GM19193 (cell line): ENCODE data around the gene KLHL18.

Experiments
- POLR2A ChIP-seq: IDR thresholded peaks from 4 replicates; pipeline ENCODE4 v1.6.1; 2011; ENCODE audit not compliant: insufficient read depth, insufficient read length; ENCODE audit errors: extremely low read depth

Gene KLHL18

GRCh38 chr3:47265725-47266428 is 16.9 kb upstream of the KLHL18 start:
- TF ChIP-seq POLR2A = no peak

GRCh38 chr3:47266709-47267489 is 15.8 kb upstream of the KLHL18 start:
- no peak for TF ChIP-seq POLR2A

GRCh38 chr3:47267490-47267824 is 15.3 kb upstream of the KLHL18 start:
- TF ChIP-seq POLR2A = no peak

GRCh38 chr3:47270526-47270925 is 12.2 kb upstream of the KLHL18 start:
- TF ChIP-seq POLR2A = no peak

GRCh38 chr3:47273564-47273963 is 9.2 kb upstream of the KLHL18 start:
- TF ChIP-seq POLR2A = no peak

- TF ChIP-seq POLR2A = no peak
Observed at GRCh38 chr3:47274652-47275051, 8.1 kb upstream of the KLHL18 start.

GRCh38 chr3:47276558-47276957 is 6.2 kb upstream of the KLHL18 start:
- no peak for TF ChIP-seq POLR2A

- TF ChIP-seq POLR2A = no peak
Observed at GRCh38 chr3:47280519-47280918, 2.2 kb upstream of the KLHL18 start.

- TF ChIP-seq POLR2A = no peak
Observed at GRCh38 chr3:47283193-47283537, 421 bp downstream of the KLHL18 start.

GRCh38 chr3:47283591-47284364 is 1.0 kb downstream of the KLHL18 start:
- no peak for TF ChIP-seq POLR2A

GRCh38 chr3:47288966-47289910 is 6.5 kb downstream of the KLHL18 start:
- TF ChIP-seq POLR2A = no peak

GRCh38 chr3:47291158-47291753 is 8.5 kb downstream of the KLHL18 start:
- TF ChIP-seq POLR2A = no peak

- no peak for TF ChIP-seq POLR2A
Observed at GRCh38 chr3:47293822-47294221, 11.1 kb downstream of the KLHL18 start.

- TF ChIP-seq POLR2A = no peak
Observed at GRCh38 chr3:47294392-47294791, 11.6 kb downstream of the KLHL18 start.

GRCh38 chr3:47295322-47295721 is 12.6 kb downstream of the KLHL18 start:
- TF ChIP-seq POLR2A = no peak

- TF ChIP-seq POLR2A = no peak
Observed at GRCh38 chr3:47295976-47296375, 13.2 kb downstream of the KLHL18 start.
